Muscle layer of colon (tissue), 2 donors: Measurements from ENCODE around the gene CDK5RAP2.

Experiments used
- H3K27ac ChIP-seq: one replicate; pipeline ENCODE4 v1.7.0; 2013; ENCODE audit warnings: low read depth, mild to moderate bottlenecking, low read length, moderate library complexity
- H3K27me3 ChIP-seq, 2 donors: one replicate each; pipeline ENCODE4 v1.7.0; 2013; ENCODE audit warnings: low read length in 2 of 2, mild to moderate bottlenecking in 2 of 2; ENCODE audit not compliant: insufficient read depth in 2 of 2, control insufficient read depth in 1 of 2
- H3K36me3 ChIP-seq: one replicate; pipeline ENCODE4 v1.7.0; 2013; ENCODE audit warnings: mild to moderate bottlenecking, low read length; ENCODE audit not compliant: insufficient read depth
- H3K4me1 ChIP-seq: one replicate; pipeline ENCODE4 v1.7.0; 2013; ENCODE audit warnings: mild to moderate bottlenecking, low read length; ENCODE audit not compliant: insufficient read depth
- H3K4me3 ChIP-seq, 2 donors: one replicate each; pipeline ENCODE4 v1.7.0; 2013; ENCODE audit warnings: low read length in 2 of 2, low read depth in 1 of 2, mild to moderate bottlenecking in 1 of 2, moderate library complexity in 1 of 2
- H3K9ac ChIP-seq: one replicate; pipeline ENCODE4 v1.7.0; 2013; ENCODE audit warnings: low read length
- H3K9me3 ChIP-seq: one replicate; pipeline ENCODE4 v1.7.0; 2013; ENCODE audit warnings: mild to moderate bottlenecking, low read length
- donor health status: abdominal sarcoma.
- donor health status: Adenocarcinoma of cecum.

Gene CDK5RAP2

DNA sequence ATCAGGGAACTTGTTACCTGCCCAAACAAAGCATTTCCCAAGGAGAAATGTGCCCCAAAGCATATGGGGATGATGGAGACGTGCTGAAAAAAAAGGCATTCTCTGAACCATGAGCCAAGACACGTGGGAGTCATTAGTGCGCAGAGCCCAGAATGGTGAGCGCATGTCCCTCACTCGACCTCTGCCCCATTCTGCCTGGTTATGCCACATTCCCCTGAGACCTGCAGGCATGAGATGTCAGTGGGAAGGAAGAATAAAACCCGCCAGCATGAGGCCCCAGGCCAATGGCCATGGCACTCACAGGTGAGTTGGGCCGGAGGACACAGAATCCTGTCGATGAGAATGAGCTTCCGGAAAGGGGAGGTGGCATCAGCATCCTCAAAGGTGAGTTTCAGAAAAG lies 228.9 kb downstream of the CDK5RAP2 start:
- Histone ChIP-seq H3K9ac (no peak overlapping the region), H3K4me1 (no peaks in the 10 kb centered on the region), H3K9me3 (no peaks in the 10 kb centered on the region), H3K27me3 (no peaks in the 10 kb centered on the region), H3K36me3 (no peaks in the 10 kb centered on the region), H3K27ac (no peak overlapping the region), H3K4me3 (no peak overlapping the region)

DNA sequence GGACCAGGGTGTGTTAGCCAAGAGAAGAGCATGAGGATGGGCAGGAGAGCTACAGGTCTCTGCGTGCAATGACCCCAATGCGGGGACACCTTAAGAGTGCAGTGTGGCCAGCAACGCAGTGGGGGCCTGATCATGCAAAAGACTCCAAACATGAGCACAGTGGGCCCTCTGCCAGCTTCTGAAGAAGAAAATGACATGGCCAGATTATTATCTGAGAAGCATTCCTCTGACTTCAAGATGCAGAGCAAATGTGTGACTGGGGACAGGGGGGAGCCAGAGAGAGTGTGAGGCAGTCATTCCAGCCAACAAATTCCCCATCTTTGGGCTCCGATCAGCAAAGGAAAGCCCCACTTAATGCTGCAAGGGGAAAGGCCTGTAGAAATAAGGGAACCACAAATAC lies 229.4 kb downstream of the CDK5RAP2 start:
- H3K9me3 ChIP-seq: no peaks in the 10 kb centered on the region
- H3K27ac ChIP-seq: no peak overlapping the region
- no peak overlapping the region for H3K9ac ChIP-seq
- H3K36me3 ChIP-seq: no peaks in the 10 kb centered on the region
- H3K27me3 ChIP-seq: no peaks in the 10 kb centered on the region
- H3K4me1 ChIP-seq: no peaks in the 10 kb centered on the region
- no peak overlapping the region for H3K4me3 ChIP-seq

DNA sequence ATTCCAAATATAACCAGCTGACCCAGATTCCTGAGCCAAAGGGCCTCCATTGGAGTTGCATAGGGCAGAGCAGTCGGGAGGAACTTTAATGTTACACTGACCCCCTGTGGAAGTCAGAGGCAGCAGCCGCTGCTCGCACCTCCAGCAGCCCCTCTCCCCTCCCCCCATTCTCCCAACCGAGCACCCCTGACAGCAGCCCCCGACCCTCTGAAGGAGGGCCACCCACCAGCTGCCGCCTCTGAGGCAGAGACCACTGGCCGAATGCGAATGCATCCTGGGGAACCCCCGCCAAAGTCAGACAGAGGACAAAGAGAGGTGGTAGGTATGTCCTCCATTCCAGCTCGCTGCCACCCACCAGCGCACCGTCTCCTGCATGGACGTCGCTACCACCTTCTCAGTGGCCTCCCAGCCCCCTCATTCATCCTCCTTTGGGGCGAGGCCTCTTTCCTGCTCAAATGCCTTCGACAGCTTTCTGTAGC lies 231.0 kb downstream of the CDK5RAP2 start:
- Histone ChIP-seq H3K27me3 (no peaks in the 10 kb centered on the region), H3K9ac (no peak overlapping the region), H3K36me3 (no peaks in the 10 kb centered on the region), H3K9me3 (no peaks in the 10 kb centered on the region), H3K27ac (no peak overlapping the region), H3K4me1 (no peaks in the 10 kb centered on the region), H3K4me3 (no peak overlapping the region)

DNA sequence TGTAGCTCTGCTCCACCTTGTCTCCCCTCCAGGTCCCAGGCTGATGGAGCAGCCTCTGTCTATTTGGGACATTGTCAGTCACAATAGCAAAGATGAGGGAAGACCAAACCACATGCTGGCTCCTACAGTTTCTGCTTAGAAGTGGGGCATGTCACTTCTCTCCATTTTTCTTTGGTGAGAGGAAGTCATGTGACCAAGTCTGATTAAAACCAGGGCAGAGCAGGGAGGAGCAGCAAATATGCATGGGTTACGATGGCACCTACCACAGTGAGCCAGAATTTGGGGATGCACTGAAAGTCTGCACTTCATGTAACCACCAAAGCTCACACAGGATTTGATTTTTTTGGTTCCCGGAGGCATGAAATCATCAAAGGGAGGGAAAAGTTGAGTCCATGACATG lies 234.6 kb downstream of the CDK5RAP2 start:
- Histone ChIP-seq H3K4me1 (no peaks in the 10 kb centered on the region), H3K9ac (no peak overlapping the region), H3K9me3 (no peaks in the 10 kb centered on the region), H3K36me3 (no peaks in the 10 kb centered on the region), H3K27me3 (no peaks in the 10 kb centered on the region), H3K4me3 (no peak overlapping the region), H3K27ac (no peak overlapping the region)

DNA sequence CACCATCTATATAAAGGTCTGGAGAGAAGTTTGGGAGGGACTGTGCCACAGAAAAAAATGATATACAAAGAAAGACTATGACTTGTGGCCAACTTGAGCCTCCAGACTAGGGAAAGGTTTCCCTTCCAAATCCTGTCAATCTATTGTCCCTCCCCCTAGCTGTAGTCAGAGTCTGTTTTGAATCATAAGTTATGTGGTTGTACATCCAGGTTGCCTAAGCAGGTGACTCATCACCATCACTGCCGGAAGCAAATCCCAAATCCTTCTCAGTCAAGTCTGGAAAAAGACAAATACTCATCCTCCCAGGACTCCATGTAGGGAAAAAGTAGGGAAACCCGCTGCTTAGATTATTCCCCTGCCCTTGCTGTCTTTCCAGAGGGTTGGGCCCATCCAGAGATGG lies 235.7 kb downstream of the CDK5RAP2 start:
- no peak overlapping the region for H3K4me3 ChIP-seq
- no peaks in the 10 kb centered on the region for H3K9me3 ChIP-seq
- no peaks in the 10 kb centered on the region for H3K4me1 ChIP-seq
- no peaks in the 10 kb centered on the region for H3K27me3 ChIP-seq
- H3K9ac ChIP-seq: no peak overlapping the region
- H3K27ac ChIP-seq: no peak overlapping the region
- H3K36me3 ChIP-seq: no peaks in the 10 kb centered on the region

DNA sequence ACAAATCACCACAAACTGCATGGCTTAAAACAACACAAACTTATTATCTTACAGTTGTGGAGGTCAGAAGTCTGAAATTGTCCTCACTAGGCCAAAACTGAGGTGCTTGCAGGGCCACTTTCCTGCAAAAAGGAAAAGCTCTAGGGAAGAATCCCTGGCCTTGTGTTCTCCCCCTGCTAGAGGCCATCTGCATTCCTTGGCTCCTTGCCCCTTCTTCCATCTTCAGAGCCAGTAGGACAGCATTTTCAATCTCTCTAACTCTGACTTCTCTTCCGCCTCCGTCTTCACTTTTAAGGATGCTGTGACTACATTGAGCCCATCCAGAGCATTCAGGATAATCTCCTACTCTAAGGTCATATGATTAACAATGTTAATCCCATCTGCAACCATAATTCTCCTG lies 236.6 kb downstream of the CDK5RAP2 start:
- no peaks in the 10 kb centered on the region for H3K9me3 ChIP-seq
- no peaks in the 10 kb centered on the region for H3K27me3 ChIP-seq
- no peak overlapping the region for H3K9ac ChIP-seq
- no peaks in the 10 kb centered on the region for H3K4me1 ChIP-seq
- H3K36me3 ChIP-seq: no peaks in the 10 kb centered on the region
- no peak overlapping the region for H3K27ac ChIP-seq
- no peak overlapping the region for H3K4me3 ChIP-seq
